Gastroesophageal sphincter (tissue), 3 donors: ENCODE measurements around the gene ITGA11.

Experiments used
- CTCF ChIP-seq, 4 experiments: fragments of 200-600 bp in 2 of 4; fragments of 450-650 bp in 2 of 4; sonication (generic) in 1 of 4; IDR thresholded peaks; one replicate each; pipeline ENCODE4 v1.5.1; 2017 to 2019; ENCODE audit warnings: antibody characterized with exemption in 4 of 4, mild to moderate bottlenecking in 2 of 4, moderate library complexity in 2 of 4
- POLR2A ChIP-seq, 2 donors: fragments of 450-650 bp; IDR thresholded peaks; one replicate each; pipeline ENCODE4 v1.6.1; 2017; ENCODE audit warnings: antibody characterized with exemption in 2 of 2, mild to moderate bottlenecking in 2 of 2, moderate library complexity in 1 of 2
- POLR2AphosphoS5 ChIP-seq: sonication (generic); formaldehyde crosslinking; IDR thresholded peaks from one replicate; pipeline ENCODE4 v1.6.1; 2017; ENCODE audit warnings: antibody characterized with exemption

GRCh38 chr15:68407141-68407885, 24.6 kb downstream of the ITGA11 start:
- TF ChIP-seq POLR2A (IDR thresholded peaks at IDR 0.05) (no peak), CTCF (IDR thresholded peaks at IDR 0.05) (no peak), POLR2AphosphoS5 (no peak)
